HG03469 (cell line): Measurements from ENCODE around the gene SRGN.
A peak's percentile ranks its signal among the peaks of the same experiment; 100 is the strongest.

Source experiments
- ATAC-seq: cut with Tn5 transposase; IDR thresholded peaks from one replicate; pipeline ENCODE4 v1.9.1; 2021; ENCODE audit warnings: mild to moderate bottlenecking, moderate library complexity, moderate number of reproducible peaks; ENCODE audit not compliant: unreplicated experiment

The SRGN gene

DNA sequence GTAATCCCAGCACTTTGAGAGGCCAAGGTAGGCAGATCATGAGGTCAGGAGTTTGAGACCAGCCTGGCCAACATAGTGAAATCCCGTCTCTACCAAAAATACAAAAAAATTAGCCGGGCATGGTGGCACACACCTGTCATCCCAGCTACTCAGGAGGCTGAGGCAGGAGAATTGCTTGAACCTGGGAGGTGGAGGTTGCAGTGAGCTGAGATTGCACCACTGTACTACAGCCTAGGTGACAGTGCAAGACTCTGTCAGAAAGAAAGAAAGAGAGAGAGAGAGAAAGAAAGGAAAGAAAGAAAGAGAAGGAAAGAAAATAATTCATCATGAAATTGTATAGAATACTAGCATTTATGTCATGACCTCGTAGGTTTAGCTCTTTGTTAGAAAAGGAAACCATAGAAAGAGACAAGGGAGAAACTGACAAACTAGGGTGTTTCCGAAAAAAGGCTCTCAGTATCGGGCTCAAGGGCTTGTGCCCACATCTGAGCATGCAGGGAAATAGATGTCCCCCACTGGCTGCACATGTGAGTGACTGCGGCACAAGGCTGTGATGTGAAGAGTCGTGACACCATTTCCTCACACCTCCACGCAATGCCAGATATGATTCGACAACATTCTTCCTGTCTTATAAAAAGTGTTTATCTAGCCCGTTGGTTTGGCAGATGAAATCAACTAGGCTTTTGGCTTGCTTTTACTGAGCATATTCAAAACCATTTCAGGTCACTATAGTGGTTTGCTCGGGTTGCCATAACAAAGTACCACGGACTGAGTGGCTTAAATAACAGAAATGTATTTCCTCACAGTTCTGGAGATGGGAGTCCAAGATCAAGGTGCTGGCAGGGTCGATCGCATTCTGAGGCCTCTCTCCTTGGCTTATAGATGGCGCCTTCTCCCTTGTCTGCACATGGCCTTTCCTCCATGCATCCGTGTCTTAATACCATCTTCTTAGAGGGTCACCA, 2.0 kb downstream of the SRGN start:
- no peak for ATAC-seq

DNA sequence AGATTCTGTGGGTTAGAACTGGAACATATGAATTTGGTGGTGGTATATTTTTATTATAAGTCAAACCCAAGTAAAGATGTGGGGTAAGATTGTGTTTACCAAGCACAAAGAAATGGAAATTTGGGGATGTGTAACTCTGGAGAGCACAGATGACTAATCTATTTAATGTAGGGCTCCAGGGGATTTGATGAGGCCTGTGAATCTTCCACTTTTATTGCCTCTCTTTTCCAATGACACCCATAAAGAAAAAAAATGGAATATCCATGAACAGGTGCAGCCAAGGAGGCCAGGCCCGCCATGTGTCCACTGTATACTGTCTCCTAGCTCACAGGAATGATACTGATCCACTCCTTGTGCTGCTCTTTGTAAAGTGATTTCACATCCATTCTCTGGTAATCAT, 2.8 kb downstream of the SRGN start:
- no peak for ATAC-seq

DNA sequence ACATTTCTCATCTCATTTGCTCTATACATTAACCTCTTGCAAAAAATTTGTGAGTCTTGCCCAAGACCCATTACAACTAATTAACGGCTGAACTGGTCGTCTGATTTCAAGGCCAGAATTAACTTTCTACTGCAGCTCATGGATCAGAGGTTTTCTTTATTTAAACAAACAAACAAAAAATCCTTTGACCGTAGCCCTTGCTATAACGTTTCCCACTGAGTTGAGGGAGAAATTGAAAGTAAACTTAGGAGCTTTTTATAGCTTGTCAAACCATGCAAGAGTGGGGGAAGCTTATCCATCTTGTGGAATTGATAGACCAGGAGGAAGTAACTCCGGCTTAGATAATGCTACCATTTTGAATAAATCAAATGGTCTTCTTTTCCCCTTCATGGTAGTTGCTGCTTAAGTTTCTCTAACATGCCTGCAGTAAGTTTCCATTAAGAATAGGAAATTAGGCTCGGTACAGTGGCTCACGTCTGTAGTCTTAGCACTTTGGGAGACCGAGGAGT, 3.3 kb downstream of the SRGN start:
- no peak for ATAC-seq

DNA sequence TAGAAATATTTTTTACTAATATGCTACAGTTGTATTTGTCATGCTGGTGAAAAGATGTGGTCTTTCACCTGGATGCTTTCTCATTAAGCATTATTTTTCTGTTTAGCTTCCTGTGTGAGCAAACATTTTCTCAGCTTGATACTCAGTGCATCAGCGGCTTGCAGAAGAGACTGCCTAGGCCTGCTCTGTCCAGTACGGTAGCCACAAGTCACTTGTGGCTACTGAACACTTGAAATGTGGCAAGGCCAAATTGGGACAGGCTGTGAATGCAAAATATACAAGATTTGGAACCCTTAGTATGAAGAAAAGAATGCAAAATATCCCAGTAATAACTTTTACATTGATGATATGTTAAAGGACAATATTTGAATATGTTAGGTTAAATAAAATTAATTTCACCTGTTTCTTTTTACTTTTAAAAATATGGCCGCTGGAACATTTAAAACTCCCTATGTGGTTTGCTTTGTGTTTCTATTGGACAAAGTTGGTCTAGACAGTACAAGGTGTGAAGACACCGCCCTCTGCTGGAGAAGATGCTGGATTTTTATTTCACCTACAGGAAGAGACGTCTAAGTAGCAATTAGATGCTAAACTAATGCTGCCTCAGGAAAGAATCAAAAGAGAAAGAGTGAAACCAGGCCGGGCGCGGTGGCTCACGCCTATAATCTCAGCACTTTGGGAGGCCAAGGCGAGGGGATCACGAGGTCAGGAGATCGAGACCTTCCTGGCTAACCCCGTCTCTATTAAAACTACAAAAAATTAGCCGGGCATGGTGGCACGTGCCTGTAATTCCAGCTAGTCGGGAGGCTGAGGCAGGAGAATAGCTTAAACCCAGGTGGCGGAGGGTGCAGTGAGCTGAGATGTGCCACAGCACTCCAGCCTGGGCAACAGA, 5.3 kb downstream of the SRGN start:
- ATAC-seq: no peak

DNA sequence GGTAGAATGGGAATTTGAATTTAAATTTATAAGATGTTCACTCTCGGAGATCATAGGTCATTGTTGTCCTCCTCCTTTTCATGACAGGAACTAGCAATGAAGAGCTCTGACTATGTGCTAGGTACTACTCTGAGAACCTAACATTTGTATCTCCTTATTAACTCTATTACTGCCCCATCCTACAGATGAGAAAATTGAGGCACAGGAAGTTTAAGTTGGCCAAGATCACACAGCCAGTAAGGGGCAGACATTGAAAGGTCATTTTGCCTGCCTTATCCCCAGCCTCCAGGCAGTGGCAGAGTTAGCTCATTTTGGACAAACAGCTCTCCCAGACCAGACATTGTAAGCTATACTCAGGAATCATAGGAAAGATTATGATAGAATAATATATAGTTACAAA, 6.0 kb downstream of the SRGN start:
- ATAC-seq: no peak

DNA sequence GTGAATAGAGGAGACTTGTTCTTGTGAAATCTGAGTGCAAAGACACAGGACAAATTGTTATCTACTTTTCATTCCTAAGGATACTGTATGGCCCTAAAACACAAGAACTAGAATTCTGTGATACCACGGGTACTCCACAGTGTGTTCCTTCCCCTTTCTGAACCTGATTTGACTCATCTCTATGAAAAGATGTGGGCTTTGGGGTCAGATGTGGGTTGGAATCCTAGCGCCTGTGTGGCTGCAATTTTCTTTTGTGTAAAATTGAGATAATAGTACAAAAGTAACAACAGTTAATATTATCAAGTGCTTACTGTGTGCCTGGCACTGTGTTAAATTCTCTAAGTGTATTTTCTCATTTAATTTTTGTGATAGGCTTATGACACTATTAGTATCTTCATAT, 8.1 kb downstream of the SRGN start:
- ATAC-seq: peak; percentile 46

DNA sequence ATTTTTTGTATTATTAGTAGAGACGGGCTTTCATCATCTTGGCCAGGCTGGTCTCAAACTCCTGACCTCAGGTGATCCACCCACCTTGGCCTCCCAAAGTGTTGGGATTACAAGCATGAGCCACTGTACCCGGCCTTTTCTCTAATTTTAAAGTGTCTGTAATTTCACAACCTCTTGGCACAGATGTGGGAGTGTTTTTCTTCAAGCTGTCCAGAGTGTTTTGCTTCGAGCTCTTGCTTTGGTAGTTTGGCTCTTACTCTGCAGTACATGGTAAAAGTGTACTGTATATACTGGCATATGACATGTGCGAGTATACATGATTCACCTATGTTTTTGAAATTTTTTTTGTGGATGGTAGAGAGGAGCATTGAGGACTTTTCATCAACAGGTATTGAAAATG, 9.8 kb downstream of the SRGN start:
- no peak for ATAC-seq

DNA sequence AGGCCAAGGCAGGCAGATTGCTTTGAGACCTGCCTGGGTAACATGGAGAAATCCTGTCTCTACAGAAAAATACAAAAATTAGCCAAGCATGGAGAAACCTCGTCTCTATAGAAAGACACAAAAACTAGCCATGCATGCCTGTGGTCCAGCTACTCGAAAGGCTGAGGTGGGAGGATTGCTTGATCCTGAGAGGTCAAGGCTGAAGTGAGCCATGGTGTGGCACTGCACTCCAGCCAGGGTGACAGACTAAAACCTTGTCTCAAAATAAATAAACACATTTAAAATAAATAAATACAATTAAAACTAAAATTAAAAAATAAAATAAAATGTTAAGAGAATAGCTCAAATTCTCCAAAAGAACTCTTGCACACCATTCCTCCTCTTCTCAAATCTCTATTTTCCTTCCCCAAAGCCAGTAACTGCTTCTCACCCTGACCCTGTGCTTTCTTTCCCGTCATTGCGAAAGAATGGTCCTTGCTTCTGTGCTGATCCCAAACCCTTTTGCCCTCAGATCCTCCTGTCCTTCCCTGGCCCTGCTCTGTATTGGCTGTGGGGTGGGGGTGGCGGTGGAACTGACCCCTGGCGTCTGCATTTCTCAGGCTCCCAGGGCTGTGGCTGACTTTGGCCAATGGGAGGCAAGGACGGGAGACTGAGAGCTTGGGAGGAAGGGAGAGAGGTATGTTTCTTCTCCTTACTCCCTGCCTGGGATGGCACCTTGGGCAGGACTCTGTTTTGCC, 12.4 kb downstream of the SRGN start:
- ATAC-seq: no peak

DNA sequence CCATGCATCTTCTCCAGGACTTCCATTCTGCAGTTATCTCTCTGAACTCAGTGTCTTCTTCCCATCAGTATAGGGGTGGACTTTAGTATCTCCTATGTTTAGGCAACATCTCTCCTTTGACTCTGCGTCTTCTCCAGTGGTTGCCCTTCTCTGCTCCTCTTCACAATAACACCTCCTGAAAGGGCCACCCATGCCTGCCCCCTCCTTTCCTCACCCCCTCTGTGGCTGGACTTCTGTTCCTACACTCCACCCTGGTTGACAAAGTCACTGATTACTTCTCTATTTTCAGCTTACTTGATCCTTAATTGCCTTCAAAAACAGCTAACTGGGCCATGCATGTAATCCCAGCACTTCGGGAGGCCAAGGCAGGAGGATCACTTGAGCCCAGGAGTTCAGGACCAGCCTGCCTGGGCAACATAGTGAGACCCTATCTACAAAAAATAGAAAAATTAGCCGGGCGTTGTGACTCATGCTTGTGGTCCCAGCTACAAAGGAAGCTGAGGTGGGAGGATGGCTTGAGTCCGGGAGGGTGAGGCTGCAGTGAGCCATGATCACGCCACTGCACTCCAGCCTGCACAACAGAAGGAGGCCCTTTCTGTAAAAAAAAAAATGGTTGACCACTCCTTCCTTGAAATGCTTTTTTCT, 13.7 kb downstream of the SRGN start:
- no peak for ATAC-seq

DNA sequence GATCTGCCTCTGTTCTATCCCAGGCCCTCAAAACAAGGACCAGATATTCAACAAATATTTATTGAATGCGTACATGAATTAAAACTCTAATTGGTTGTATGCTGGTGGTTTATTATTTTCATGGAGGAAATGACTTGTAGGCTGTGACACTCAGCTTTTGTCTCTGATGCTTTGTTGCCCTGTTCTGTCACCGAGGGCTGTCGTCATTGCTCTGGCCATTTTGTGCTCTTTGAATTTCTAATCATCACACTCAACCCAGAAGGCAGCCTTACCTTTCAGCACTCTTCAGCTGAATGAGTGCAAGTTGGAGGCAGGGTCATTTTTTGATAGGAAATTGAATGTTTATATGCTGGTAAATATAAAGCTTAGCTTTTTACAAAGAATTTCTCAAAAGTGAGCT, 14.5 kb downstream of the SRGN start:
- no peak for ATAC-seq

DNA sequence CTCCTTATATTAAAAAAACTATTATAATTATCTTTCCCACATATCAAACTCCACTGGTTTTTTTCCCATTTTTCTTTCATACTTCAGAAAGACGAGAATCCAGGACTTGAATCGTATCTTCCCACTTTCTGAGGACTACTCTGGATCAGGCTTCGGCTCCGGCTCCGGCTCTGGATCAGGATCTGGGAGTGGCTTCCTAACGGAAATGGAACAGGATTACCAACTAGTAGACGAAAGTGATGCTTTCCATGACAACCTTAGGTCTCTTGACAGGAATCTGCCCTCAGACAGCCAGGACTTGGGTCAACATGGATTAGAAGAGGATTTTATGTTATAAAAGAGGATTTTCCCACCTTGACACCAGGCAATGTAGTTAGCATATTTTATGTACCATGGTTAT, 15.9 kb downstream of the SRGN start:
- no peak for ATAC-seq

DNA sequence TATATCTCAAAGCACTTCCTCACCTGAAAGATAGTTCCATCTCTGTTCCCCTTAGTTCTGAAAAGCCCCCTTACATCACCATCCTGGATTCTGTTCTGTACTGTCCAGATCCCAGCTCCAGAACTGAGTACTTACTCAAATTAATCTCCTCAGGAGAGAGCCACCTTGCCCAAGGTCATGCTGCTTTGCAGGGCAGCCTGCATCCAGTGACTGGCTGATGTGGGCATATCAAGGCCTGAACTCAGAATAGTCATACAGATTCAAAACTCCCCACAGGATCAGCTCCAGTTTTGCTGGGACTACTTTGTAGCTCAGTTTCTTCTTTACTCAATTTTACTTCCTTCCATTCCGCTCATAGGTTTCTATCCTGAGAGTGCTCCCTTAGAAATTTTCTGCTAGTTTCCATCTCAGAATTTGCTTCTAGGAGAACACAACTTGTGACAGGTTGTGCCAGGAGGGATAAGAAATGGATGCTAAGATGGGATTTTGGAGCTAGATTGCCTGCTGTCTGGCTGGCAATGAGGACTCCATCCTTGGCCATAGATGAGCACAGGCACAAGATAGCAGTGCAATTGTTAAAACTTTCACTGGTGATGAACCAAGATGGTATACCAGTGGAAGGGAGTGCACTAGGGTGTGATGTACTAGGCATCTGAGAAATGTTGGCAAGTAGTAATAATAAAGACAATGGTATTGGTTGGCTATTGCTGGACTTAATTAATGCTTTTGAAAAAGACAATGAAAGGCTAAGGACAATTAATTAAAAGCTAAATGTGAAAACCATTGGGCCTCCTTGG, 17.3 kb downstream of the SRGN start:
- ATAC-seq: no peak

DNA sequence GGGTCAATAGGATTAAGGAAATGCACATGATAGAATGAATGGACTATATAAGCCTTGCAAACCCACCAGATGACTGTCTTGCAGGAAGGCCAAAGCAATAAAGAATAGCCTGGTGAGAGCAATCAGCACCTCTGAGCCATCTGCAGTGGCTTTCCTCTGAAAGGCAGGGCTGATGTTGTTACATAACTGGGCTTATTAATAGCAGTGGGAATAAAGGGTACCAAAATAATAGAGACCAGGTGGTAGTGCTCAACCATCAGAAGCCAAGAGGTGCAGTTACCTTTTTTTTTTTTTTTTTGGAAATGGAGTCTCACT, 19.2 kb downstream of the SRGN start:
- no peak for ATAC-seq

DNA sequence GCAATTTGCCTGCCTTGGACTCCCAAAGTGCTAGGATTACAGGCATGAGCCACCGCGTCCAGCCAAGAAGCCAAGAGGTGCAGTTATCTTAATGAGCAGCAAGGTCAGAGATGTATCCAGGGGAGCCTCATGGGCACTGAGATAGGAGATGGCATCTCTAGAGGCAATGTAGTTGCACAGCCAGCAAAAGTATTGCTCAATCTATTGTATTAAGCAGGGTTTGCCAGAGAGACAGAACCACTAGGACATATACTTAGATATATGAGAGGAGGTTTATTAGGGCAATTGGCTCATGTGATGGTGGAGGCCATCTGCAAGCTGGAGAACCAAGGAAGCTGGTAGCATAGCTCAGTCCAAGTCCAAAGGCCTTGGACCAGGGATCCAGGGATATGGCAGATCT, 19.8 kb downstream of the SRGN start:
- ATAC-seq: no peak

DNA sequence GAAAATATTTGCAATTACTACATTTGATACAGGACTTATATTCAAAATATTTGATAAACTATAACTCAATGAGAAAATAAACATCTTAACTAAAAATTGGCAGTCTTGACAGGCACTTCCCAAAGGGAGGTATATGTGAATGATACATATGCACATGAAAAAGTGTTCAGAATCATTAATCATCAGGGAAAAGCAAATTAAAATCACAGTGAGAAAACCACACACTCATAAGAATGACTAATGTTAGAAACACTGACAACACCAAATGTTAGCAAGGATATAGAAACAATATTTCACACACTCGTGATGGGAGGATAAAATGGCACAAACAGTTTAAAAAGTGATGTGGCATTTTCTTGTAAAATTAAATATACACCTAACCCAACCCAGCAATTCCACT, 32.0 kb downstream of the SRGN start:
- ATAC-seq: no peak

DNA sequence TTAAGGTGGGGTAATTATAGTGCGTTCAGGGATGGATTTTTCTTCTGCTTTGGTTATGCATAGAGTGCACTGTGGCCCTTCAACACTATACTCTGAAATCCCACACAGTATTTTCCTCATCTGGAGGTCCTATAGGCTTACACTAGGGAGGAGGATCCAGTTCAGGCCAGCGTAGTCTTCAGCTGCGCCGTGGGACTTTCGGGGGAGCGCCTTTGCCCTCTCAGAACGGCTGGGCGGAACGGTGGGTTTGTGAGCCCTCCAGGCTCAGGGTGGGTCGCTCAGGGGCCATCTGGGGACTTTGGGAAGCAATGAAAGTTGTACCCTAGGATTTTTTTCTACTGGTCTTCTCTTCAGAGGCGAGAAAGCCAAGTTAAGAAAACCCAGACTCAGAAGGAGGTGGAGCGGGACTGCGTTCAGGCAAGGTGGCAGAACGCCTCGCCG, 35.4 kb downstream of the SRGN start:
- ATAC-seq: peak; percentile 12

DNA sequence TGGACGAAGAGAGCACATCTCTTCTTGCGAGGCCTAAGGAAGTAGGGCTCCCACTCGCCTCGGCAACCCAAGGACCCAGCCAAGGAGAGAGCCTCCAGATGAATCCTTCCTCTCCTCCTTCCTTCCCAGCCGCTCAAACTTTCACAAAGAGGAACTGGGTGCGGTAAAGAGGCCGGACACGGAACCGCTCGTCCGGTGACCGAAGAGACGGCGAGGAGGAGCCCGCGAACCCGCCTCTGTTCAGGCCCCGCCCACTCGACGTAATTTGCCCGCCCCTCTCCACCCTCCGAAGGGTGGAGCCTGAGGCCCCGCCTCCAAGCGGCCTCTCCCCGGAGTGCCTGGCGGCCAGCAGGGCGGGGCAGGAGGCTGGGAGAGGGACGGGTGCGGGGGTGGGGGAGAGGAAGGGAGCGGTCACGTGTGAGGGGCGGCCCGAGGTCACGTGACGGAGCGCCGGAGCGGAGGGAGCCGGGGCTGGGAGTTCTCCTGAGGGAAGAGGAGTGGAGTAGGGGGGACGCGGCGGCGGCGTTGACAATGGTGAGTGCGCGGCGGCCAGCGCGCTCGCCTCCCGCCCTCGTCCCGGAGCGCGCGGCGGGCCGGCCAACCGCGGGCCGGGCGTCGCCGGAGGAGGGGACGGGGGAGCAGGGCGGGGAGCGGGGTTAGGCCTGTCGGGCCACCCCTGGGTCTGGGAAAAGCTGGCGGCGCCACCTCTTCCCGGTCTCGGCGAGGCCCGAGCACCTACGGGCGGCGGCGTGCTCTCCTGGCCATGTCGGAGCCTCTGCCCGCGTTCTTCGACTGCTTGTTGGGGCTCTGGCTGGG, 36.1 kb downstream of the SRGN start, which contains the start of gene VPS26A:
Gene VPS26A, plus strand, starts transcription at position 432 of the 816 bp plus-strand sequence. Its CDS starts 100 bp downstream, at position 532.
- peak; percentile 63 for ATAC-seq

DNA sequence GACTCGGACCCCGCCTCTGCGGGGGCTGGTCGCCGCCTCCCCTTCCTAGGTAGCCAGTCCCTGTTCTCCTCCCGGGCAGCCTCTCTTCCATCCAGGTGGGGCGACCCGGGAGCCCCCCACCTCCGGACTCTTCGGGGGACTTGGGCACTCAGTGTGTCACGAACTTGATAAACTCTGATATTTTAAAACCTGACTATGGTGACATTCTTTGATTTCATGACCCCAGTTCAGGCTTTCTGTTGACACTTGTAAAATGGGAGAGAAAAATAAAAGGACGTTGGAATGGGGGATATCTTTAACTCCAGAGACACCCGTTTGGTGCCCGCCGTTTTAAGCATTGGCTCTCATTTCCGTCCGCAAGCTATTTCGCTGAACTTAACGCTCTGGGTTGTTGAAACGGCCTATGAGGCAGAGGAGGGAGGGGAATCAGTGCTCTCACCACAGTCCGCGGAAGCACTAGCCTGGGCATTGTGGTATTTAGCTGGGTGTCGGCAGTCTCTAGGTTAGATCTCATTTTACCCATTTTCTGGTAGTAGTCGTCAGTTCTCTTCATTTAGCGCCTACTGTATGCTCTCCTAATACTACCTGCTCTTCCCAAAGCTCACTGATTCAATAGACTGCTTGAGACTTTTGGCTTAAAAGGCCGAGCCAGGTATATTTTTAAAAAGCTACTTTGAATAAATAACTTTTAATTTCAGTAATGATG, 36.8 kb downstream of the SRGN start:
- ATAC-seq: peak; percentile 19
